ENCODE data around the gene ING3. TPM values are rescaled to one million over a fixed set of nuclear protein-coding genes. Genes with fewer than 3 reads are reported as not detected.
A peak's percentile ranks its signal among the peaks of the same experiment; 100 is the strongest.

ING3 gene
- total RNA-seq, 1 donor from 2014 or later: 6.8 TPM

DNA sequence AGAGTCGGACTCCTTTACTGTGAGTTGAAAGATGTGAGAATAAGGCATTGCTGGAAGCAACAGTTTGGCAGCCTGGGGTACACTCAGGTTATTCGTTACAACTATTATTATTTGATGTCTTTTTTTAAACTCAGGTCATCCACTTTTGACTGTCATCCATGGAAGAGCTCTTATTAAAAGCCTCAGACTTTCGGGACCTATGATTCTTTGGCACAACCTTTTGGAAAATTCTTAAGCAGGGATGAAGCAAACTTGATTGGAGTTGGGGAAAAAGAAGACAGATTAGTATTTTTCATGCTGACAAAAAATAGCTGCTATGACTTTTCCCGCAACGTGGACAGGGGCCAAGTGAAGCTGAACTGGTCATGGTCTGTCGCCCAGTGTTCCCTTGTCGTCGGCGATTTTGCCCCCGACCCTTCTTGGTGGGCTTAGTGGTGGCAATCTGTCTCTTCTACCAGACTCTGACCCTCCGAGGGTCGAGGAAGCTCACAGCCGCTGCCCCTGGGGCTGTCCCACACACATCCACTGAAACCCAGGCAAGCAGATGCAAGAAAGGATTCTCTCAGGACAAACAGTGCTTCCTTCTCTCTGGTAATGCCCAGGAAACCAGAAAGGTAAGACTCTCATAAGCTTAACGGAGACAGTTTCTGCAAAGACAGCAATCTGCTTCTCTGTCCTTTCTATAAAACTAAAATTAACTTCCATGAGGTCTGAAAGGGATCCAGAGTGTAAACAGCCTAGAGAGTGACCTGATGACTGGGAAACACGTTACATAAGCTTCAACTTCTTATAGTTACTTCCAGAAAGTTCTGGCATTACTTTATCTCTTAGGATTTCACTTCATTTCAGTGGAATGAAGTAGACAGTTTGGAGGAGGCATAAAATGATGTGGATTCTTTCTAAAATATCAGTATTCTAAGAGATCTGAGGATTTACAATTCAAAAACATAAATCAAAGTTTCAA lies 39.0 kb downstream of the ING3 start:
- H3K36me3 ChIP-seq: no peaks in the 10 kb centered on the region
- H3K27me3 ChIP-seq: no peaks in the 10 kb centered on the region
- H3K4me3 ChIP-seq: peak overlapping the region; percentile 57 to 68
- peaks cover 3 to 7% of the 10 kb centered on the region in 2 donors for H3K4me1 ChIP-seq
- no peaks in the 10 kb centered on the region for H3K9me3 ChIP-seq
- intact Hi-C loops (cut with DNase I): loop anchor here (5.0 kb wide), 1 partner anchor 38 kb away; no protein-coding TSS in a partner anchor
- peak overlapping the region; percentile 88 to 91 for H3K27ac ChIP-seq
- TF ChIP-seq, protein P1, sequence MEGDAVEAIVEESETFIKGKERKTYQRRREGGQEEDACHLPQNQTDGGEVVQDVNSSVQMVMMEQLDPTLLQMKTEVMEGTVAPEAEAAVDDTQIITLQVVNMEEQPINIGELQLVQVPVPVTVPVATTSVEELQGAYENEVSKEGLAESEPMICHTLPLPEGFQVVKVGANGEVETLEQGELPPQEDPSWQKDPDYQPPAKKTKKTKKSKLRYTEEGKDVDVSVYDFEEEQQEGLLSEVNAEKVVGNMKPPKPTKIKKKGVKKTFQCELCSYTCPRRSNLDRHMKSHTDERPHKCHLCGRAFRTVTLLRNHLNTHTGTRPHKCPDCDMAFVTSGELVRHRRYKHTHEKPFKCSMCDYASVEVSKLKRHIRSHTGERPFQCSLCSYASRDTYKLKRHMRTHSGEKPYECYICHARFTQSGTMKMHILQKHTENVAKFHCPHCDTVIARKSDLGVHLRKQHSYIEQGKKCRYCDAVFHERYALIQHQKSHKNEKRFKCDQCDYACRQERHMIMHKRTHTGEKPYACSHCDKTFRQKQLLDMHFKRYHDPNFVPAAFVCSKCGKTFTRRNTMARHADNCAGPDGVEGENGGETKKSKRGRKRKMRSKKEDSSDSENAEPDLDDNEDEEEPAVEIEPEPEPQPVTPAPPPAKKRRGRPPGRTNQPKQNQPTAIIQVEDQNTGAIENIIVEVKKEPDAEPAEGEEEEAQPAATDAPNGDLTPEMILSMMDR (IDR thresholded peaks at IDR 0.05): no peak
- DNase-seq (ENCODE audit: low spot score in 2 of 2): peak in 1 of 2 donors; percentile 71

DNA sequence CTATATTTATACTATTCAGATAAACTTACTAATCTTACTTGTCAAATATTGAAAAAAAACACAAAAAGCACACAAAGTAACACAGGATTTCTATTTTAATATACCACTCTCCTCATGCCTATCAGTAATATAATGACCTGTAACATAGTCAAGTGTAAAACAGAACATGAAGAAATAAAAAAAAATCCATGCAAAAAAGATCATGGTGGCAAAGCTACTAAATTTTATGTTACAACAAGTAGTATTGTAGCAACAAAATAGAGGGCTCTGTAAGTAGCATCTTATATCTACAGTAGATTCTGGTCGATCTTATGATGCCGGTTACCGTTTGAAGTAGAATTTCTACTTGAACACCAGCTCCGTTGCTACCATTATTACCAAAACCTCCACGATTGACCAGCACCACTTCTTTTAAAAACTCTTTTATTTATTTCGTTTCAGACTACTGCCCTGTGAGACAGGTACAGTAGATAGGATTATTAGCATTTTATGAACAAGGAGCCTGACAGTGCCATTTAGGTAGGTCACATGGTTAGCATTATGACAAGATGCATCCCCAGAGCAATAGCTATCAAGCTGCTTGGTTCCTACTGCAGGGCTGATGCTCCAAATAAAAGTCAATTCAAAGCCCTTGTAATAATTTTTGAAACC lies 40.0 kb downstream of the ING3 start:
- Histone ChIP-seq H3K27me3 (no peaks in the 10 kb centered on the region), H3K4me3 (peak overlapping the region; percentile 57 to 68), H3K27ac (peak overlapping the region; percentile 88 to 91), H3K4me1 (peaks cover 3 to 7% of the 10 kb centered on the region in 2 donors), H3K9me3 (no peaks in the 10 kb centered on the region), H3K36me3 (no peaks in the 10 kb centered on the region)
- no peak for DNase-seq (ENCODE audit: low spot score in 2 of 2)
- intact Hi-C loops (cut with DNase I): loop anchor here (1.0 kb wide), 1 partner anchor 91 kb away; no protein-coding TSS in a partner anchor
- TF ChIP-seq, protein P1 (IDR thresholded peaks at IDR 0.05): no peak

DNA sequence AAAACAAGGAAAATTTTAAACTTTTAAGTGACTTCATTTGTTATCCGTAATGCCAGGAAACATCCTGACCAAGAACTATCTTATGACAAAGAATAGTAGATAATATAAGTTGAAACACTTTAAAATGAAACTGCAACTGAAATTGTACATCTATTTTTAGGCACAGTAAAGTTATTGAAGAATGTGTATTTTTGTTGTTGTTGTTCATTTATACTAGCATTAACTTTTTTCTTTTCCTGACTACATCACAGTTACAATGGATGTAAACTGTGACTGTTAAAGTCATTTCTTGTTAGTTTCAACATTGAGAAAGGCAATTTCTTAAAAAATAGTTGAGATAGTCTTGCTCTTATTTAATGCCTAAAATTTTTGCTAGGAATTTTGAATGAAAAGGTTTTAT lies 40.6 kb downstream of the ING3 start:
- no peaks in the 10 kb centered on the region for H3K27me3 ChIP-seq
- H3K4me1 ChIP-seq: peaks cover 3 to 10% of the 10 kb centered on the region in 2 donors
- no peaks in the 10 kb centered on the region for H3K9me3 ChIP-seq
- H3K27ac ChIP-seq: peak overlapping the region; percentile 88 to 91
- DNase-seq (ENCODE audit: low spot score in 2 of 2): no peak
- TF ChIP-seq, protein P1 (IDR thresholded peaks at IDR 0.05): no peak
- intact Hi-C loops (cut with DNase I): loop anchor here (1.0 kb wide), 1 partner anchor 90 kb away; no protein-coding TSS in a partner anchor
- H3K4me3 ChIP-seq: peak overlapping the region; percentile 57 to 68
- no peaks in the 10 kb centered on the region for H3K36me3 ChIP-seq

DNA sequence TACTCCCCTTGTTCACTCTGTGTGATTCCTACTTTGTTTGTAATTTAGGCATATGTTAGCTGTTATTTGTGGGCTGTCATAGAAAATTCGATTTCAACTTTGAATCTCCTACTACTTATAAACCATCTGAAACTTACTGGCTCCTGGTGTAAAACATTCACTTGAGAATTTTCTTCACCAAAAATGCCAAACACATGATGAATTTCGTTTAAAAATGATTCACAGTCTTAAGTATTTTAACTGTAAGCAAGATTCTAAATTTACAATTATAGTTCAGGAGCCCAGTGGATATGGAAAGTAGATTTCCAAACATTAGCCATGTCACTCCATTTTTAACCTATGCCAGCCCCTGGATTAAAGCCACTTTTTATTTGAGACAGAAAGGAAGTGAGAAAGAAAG lies 41.0 kb downstream of the ING3 start:
- Histone ChIP-seq H3K27me3 (no peaks in the 10 kb centered on the region), H3K36me3 (no peaks in the 10 kb centered on the region), H3K27ac (peak overlapping the region; percentile 88 to 91), H3K4me1 (peaks cover 3 to 11% of the 10 kb centered on the region in 2 donors), H3K9me3 (no peaks in the 10 kb centered on the region), H3K4me3 (peak overlapping the region; percentile 57 to 68)
- no peak for DNase-seq (ENCODE audit: low spot score in 2 of 2)
- TF ChIP-seq, protein P1 (IDR thresholded peaks at IDR 0.05): no peak
- intact Hi-C loops (cut with DNase I): loop anchor here (1.0 kb wide), 1 partner anchor 90 kb away; no protein-coding TSS in a partner anchor

DNA sequence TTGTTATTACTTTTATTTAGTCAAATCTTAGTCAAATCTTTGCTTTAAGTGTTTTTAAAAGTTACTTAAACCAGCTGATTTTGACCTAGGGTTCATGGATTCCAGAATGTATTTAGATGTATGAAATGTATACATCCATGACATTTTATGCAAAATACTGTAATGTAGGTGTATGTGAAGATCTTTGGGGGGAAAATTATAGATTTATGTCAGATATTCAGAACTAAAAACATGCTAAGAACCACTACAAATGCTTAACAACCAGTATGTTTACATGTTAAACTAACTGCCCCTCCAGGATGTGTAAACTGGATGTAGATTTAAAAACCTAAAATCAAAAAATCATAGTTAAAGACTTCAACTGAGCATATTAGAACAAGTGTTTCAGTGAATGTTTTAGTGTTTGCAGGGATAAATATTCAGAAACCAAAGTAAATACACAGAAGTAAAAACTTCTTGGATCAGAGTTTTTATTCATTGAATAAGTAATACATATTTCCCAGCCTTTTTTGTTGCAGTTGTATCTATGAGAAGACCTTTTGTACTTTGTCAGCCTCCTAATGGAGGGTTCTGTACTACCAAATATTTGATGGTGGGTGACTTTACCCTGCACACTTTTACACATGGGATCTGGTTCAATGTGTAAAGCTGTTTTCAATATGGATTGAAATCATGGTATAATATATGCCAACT lies 41.8 kb downstream of the ING3 start:
- no peaks in the 10 kb centered on the region for H3K27me3 ChIP-seq
- intact Hi-C loops (cut with DNase I): no loop called here
- H3K27ac ChIP-seq: peak overlapping the region; percentile 88 to 91
- H3K36me3 ChIP-seq: no peaks in the 10 kb centered on the region
- H3K4me3 ChIP-seq: peak overlapping the region; percentile 57 to 68
- H3K9me3 ChIP-seq: no peaks in the 10 kb centered on the region
- DNase-seq (ENCODE audit: low spot score in 2 of 2): no peak
- peaks cover 3 to 15% of the 10 kb centered on the region in 2 donors for H3K4me1 ChIP-seq
- TF ChIP-seq, protein P1 (IDR thresholded peaks at IDR 0.05): no peak

All from ascending aorta (tissue), 2 donors.